GM21737 (cell line): ENCODE data around the gene IQCB1.
"Not testable (repeated sequence)": the region's sequence is repeated elsewhere in the genome, so short reads cannot be mapped to it uniquely, and the experiment has no call there.

ENCODE experiments used
- ATAC-seq: cut with Tn5 transposase; IDR thresholded peaks from one replicate; pipeline ENCODE4 v1.9.1; 2021; ENCODE audit warnings: mild to moderate bottlenecking, moderate library complexity; ENCODE audit not compliant: unreplicated experiment

Gene IQCB1

GRCh38 chr3:121748680-121749275 lies 86.1 kb downstream of the IQCB1 start:
- ATAC-seq, result peak; percentile 8

GRCh38 chr3:121747976-121748375 lies 86.9 kb downstream of the IQCB1 start:
- no peak for ATAC-seq

GRCh38 chr3:121743106-121743505 lies 91.8 kb downstream of the IQCB1 start:
- ATAC-seq, result not testable (repeated sequence)

- ATAC-seq, result no peak
These were observed 94.0 kb downstream of the IQCB1 start for GRCh38 chr3:121740896-121741295.

GRCh38 chr3:121739902-121740301 lies 95.0 kb downstream of the IQCB1 start:
- no peak for ATAC-seq

- no peak for ATAC-seq
These were observed 97.2 kb downstream of the IQCB1 start for GRCh38 chr3:121737644-121738043.

GRCh38 chr3:121736112-121736511 lies 98.7 kb downstream of the IQCB1 start:
- no peak for ATAC-seq

GRCh38 chr3:121735047-121735696 lies 99.7 kb downstream of the IQCB1 start:
- ATAC-seq, result peak; percentile 95

- no peak for ATAC-seq
These were observed 103.7 kb downstream of the IQCB1 start for GRCh38 chr3:121730940-121731687.

- peak; percentile 75 for ATAC-seq
These were observed 110.7 kb downstream of the IQCB1 start for GRCh38 chr3:121724130-121724529.

- no peak for ATAC-seq
These were observed 111.4 kb downstream of the IQCB1 start for GRCh38 chr3:121723485-121723884.

- no peak for ATAC-seq
These were observed 112.4 kb downstream of the IQCB1 start for GRCh38 chr3:121722411-121722810.

GRCh38 chr3:121720163-121720562 lies 114.7 kb downstream of the IQCB1 start:
- ATAC-seq, result no peak
